CD4-positive, CD25-positive, alpha-beta regulatory T cell (primary cell): ENCODE measurements around the gene MLKL. TPM values are rescaled to one million over a fixed set of nuclear protein-coding genes. Genes with fewer than 3 reads are reported as not detected.
A peak's percentile ranks its signal among the peaks of the same experiment; 100 is the strongest.

ENCODE experiments used
- ATAC-seq, 2 donors: fragments of 150-1000 bp; cut with Tn5 transposase; one replicate each; pipeline ENCODE4 v1.10.0; 2021; ENCODE audit warnings: low read depth in 2 of 2, moderate number of reproducible peaks in 2 of 2, moderate library complexity in 1 of 2
- DNase-seq, 3 donors: peaks; one replicate each; pipeline versions ENCODE4 v3.0.0 to v3.0.0-alpha.2; 2012 to 2022; ENCODE audit warnings: mixed read lengths in 1 of 3
- H3K27ac ChIP-seq: one replicate; pipeline ENCODE4 v1.7.0; 2013; ENCODE audit warnings: mild to moderate bottlenecking, low read length; ENCODE audit not compliant: insufficient read depth, poor library complexity, severe bottlenecking
- H3K27me3 ChIP-seq: one replicate; pipeline ENCODE4 v1.7.0; 2013; ENCODE audit warnings: low read length; ENCODE audit not compliant: control insufficient read depth, insufficient read depth
- H3K36me3 ChIP-seq: one replicate; pipeline ENCODE4 v1.7.0; 2013; ENCODE audit warnings: mild to moderate bottlenecking, low read length, moderate library complexity; ENCODE audit not compliant: control insufficient read depth, insufficient read depth
- H3K4me1 ChIP-seq: 2 replicates; pipeline ENCODE4 v1.7.0; 2013; ENCODE audit warnings: mild to moderate bottlenecking, low read length; ENCODE audit not compliant: insufficient read depth, control insufficient read depth, poor library complexity, severe bottlenecking
- H3K4me3 ChIP-seq: one replicate; pipeline ENCODE4 v1.7.0; 2013; ENCODE audit warnings: low read depth, mild to moderate bottlenecking, low read length, moderate library complexity
- H3K9me3 ChIP-seq, 2 experiments: 1 replicate in 1 of 2; 2 replicates in 1 of 2; pipeline ENCODE4 v1.7.0; 2013; ENCODE audit warnings: low read length in 2 of 2, mild to moderate bottlenecking in 1 of 2, moderate library complexity in 1 of 2; ENCODE audit not compliant: control insufficient read depth in 2 of 2
- H3K27ac Mint-ChIP-seq, 3 donors: one replicate each; pipeline ENCODE4 v1.8.0; 2020 to 2022; ENCODE audit warnings: mild to moderate bottlenecking in 3 of 3, mixed read lengths in 3 of 3, moderate library complexity in 2 of 3
- H3K27me3 Mint-ChIP-seq: one replicate; pipeline ENCODE4 v1.8.0; 2022; ENCODE audit warnings: mild to moderate bottlenecking, mixed read lengths
- H3K36me3 Mint-ChIP-seq: one replicate; pipeline ENCODE4 v1.8.0; 2020; ENCODE audit warnings: mixed read lengths
- H3K4me1 Mint-ChIP-seq, 4 donors: one replicate each; pipeline ENCODE4 v1.8.0; 2020 to 2022; ENCODE audit warnings: mixed read lengths in 4 of 4, mild to moderate bottlenecking in 1 of 4
- H3K4me3 Mint-ChIP-seq, 4 donors: one replicate each; pipeline ENCODE4 v1.8.0; 2020 to 2022; ENCODE audit warnings: mild to moderate bottlenecking in 4 of 4, mixed read lengths in 4 of 4, moderate library complexity in 3 of 4
- H3K9me3 Mint-ChIP-seq, 7 donors: one replicate each; pipeline ENCODE4 v1.8.0; 2020 to 2022; ENCODE audit warnings: mixed read lengths in 7 of 7, mild to moderate bottlenecking in 3 of 7, moderate library complexity in 2 of 7
- polyA plus RNA-seq, 4 donors: library from polyadenylated mRNA; unstranded; fragments of 300-500 nt; fragmentation: Illumina TruSeq; gene quantifications; one replicate each; pipeline ENCODE4 v1.2.3, GENCODE V29; 2021
- total RNA-seq: library from RNA; stranded (reverse); gene quantifications from one replicate; pipeline ENCODE4 v1.2.3, GENCODE V29; 2022

Gene MLKL
- total RNA-seq (50.0 TPM), polyA plus RNA-seq (10 to 100 TPM; 15.6 to 21.3 (median 20.8) TPM)

- H3K4me1 Mint-ChIP-seq: peaks cover 32 to 59% (median 48%) of the 10 kb centered on the region in 4 donors
- peak within 1 kb of the TSS; percentile 99 for H3K4me3 Mint-ChIP-seq
- peaks cover 5% of the 10 kb centered on the region for H3K27me3 Mint-ChIP-seq
- DNase-seq (peak; percentile 46 to 67 (median 48)), ATAC-seq (peak; percentile 57 to 62)
- H3K27me3 ChIP-seq: no peaks in the 10 kb centered on the region
- H3K4me3 ChIP-seq: peak within 1 kb of the TSS; percentile 92
- peaks cover 8% of the 10 kb centered on the region for H3K36me3 Mint-ChIP-seq
- H3K9me3 Mint-ChIP-seq: no peaks in the 10 kb centered on the region
- peaks cover 45% of the 10 kb centered on the region for H3K4me1 ChIP-seq
- H3K27ac Mint-ChIP-seq: peak within 1 kb of the TSS; percentile 93 to 98 (median 98)
- peak within 1 kb of the TSS; percentile 90 for H3K27ac ChIP-seq
- H3K36me3 ChIP-seq: no peaks in the 10 kb centered on the region
- H3K9me3 ChIP-seq: no peaks in the 10 kb centered on the region
Measured at GRCh38 chr16:74700438-74701225, at the start of gene MLKL. TSS of gene MLKL (minus strand) at chr16:74700862. CDS start at chr16:74695757, 5,105 bp downstream.

- H3K27me3 Mint-ChIP-seq: peaks cover 4% of the 10 kb centered on the region
- Histone ChIP-seq H3K9me3 (no peaks in the 10 kb centered on the region), H3K36me3 (no peaks in the 10 kb centered on the region), H3K27ac (no peak overlapping the region), H3K4me1 (no peaks in the 10 kb centered on the region), H3K4me3 (no peak overlapping the region), H3K27me3 (no peaks in the 10 kb centered on the region)
- no peak overlapping the region for H3K27ac Mint-ChIP-seq
- no peaks in the 10 kb centered on the region for H3K4me1 Mint-ChIP-seq
- DNase-seq: no peak
- no peaks in the 10 kb centered on the region for H3K9me3 Mint-ChIP-seq
- no peak for ATAC-seq
- H3K4me3 Mint-ChIP-seq: no peak overlapping the region
- no peaks in the 10 kb centered on the region for H3K36me3 Mint-ChIP-seq
Measured at GRCh38 chr16:74749291-74750055, 48.8 kb upstream of the MLKL start.

- no peak for ATAC-seq
- no peak for DNase-seq
- Histone ChIP-seq H3K27me3 (no peaks in the 10 kb centered on the region), H3K4me1 (no peaks in the 10 kb centered on the region), H3K9me3 (no peaks in the 10 kb centered on the region), H3K36me3 (no peaks in the 10 kb centered on the region), H3K4me3 (no peak overlapping the region), H3K27ac (no peak overlapping the region)
- peaks cover 4% of the 10 kb centered on the region for H3K27me3 Mint-ChIP-seq
- no peak overlapping the region for H3K27ac Mint-ChIP-seq
- H3K9me3 Mint-ChIP-seq: no peaks in the 10 kb centered on the region
- no peak overlapping the region for H3K4me3 Mint-ChIP-seq
- H3K4me1 Mint-ChIP-seq: no peaks in the 10 kb centered on the region
- H3K36me3 Mint-ChIP-seq: no peaks in the 10 kb centered on the region
Measured at GRCh38 chr16:74748616-74749026, 48.0 kb upstream of the MLKL start.

- Histone ChIP-seq H3K4me1 (no peaks in the 10 kb centered on the region), H3K36me3 (no peaks in the 10 kb centered on the region), H3K9me3 (no peaks in the 10 kb centered on the region), H3K4me3 (no peak overlapping the region), H3K27me3 (no peaks in the 10 kb centered on the region), H3K27ac (no peak overlapping the region)
- ATAC-seq (no peak), DNase-seq (no peak)
- H3K27me3 Mint-ChIP-seq: peaks cover 4% of the 10 kb centered on the region
- no peak overlapping the region for H3K4me3 Mint-ChIP-seq
- H3K9me3 Mint-ChIP-seq: no peaks in the 10 kb centered on the region
- no peaks in the 10 kb centered on the region for H3K36me3 Mint-ChIP-seq
- H3K4me1 Mint-ChIP-seq: no peaks in the 10 kb centered on the region
- H3K27ac Mint-ChIP-seq: peak overlapping the region in 1 of 3 donors; percentile 20
Measured at GRCh38 chr16:74747716-74748615, 47.3 kb upstream of the MLKL start.

- no peaks in the 10 kb centered on the region for H3K4me1 ChIP-seq
- no peak overlapping the region for H3K27ac ChIP-seq
- H3K27me3 Mint-ChIP-seq: peaks cover 4% of the 10 kb centered on the region
- DNase-seq: no peak
- no peaks in the 10 kb centered on the region for H3K36me3 ChIP-seq
- no peaks in the 10 kb centered on the region for H3K36me3 Mint-ChIP-seq
- H3K27me3 ChIP-seq: no peaks in the 10 kb centered on the region
- no peak overlapping the region for H3K4me3 Mint-ChIP-seq
- no peak overlapping the region for H3K27ac Mint-ChIP-seq
- no peak for ATAC-seq
- H3K4me3 ChIP-seq: no peak overlapping the region
- no peaks in the 10 kb centered on the region for H3K4me1 Mint-ChIP-seq
- H3K9me3 ChIP-seq: no peaks in the 10 kb centered on the region
- H3K9me3 Mint-ChIP-seq: no peaks in the 10 kb centered on the region
Measured at GRCh38 chr16:74745926-74746325, 45.3 kb upstream of the MLKL start.

GRCh38 chr16:74745109-74745615 lies 44.5 kb upstream of the MLKL start:
- Mint-ChIP-seq H3K4me1 (no peaks in the 10 kb centered on the region), H3K9me3 (no peaks in the 10 kb centered on the region), H3K27me3 (peaks cover 4% of the 10 kb centered on the region), H3K4me3 (no peak overlapping the region), H3K27ac (no peak overlapping the region), H3K36me3 (no peaks in the 10 kb centered on the region)
- no peak for ATAC-seq
- H3K4me1 ChIP-seq: no peaks in the 10 kb centered on the region
- no peak overlapping the region for H3K27ac ChIP-seq
- no peak overlapping the region for H3K4me3 ChIP-seq
- H3K36me3 ChIP-seq: no peaks in the 10 kb centered on the region
- H3K9me3 ChIP-seq: no peaks in the 10 kb centered on the region
- no peak for DNase-seq
- no peaks in the 10 kb centered on the region for H3K27me3 ChIP-seq

- no peak overlapping the region for H3K4me3 Mint-ChIP-seq
- no peak for ATAC-seq
- H3K9me3 Mint-ChIP-seq: no peaks in the 10 kb centered on the region
- H3K27me3 ChIP-seq: no peaks in the 10 kb centered on the region
- DNase-seq: no peak
- H3K27me3 Mint-ChIP-seq: peaks cover 4% of the 10 kb centered on the region
- H3K4me1 ChIP-seq: no peaks in the 10 kb centered on the region
- H3K27ac Mint-ChIP-seq: no peak overlapping the region
- H3K4me1 Mint-ChIP-seq: no peaks in the 10 kb centered on the region
- H3K27ac ChIP-seq: no peak overlapping the region
- no peak overlapping the region for H3K4me3 ChIP-seq
- H3K36me3 Mint-ChIP-seq: no peaks in the 10 kb centered on the region
- H3K9me3 ChIP-seq: no peaks in the 10 kb centered on the region
- no peaks in the 10 kb centered on the region for H3K36me3 ChIP-seq
Measured at GRCh38 chr16:74744566-74744965, 43.9 kb upstream of the MLKL start.
